ENCODE data around the gene GPSM3. TPM values are rescaled to one million over a fixed set of nuclear protein-coding genes. Genes with fewer than 3 reads are reported as not detected.

Gene GPSM3
- total and polyA plus RNA-seq, 2 of the 13 experiments (the other 11 are each of a cell fraction or from before 2014, with no cell fraction given) = 0.18 to 6.2 TPM

DNA sequence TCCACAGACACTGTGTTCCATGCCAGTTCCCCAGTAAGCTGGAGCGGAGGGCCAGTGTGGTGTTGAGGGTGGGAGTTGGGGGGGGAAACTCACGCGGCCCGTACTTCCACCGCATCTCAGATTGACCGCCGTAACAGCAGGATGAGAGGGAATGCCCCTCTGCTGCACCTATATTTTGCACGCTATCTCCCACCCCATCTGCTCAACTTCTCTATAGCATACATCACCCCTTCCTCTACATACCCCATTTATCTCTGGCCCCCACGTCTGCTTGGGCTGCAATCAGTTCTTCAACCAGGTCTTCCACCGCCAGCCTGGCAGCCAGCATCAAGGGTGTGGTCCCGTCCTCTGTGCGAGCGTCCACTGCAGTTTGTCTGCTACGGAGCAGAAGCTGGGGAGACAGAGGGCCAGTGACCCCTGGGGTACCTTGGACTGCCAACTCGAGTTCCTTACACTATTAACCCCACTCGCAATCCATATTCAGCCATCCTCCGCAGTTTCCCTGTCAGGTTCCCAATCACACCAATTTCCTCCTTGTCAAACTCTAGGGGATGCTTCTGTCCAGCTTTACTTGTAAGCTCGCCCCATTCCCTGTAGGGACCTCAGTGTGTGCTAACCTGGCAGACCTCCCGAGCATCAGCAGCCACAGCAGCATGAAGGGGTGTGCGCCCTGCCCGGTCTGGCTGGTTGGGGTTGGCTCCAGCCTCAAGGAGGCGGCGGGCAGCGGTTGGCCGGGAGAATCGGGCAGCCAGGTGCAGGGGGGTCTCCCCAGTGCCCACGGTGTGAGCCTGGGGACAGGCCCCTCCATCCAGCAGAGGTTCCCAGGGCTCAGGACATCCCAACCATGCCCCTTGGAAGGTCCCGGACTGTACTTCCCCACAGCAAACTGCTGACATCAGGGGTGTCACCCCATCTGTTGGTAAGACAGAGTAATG, 4.5 kb upstream of the GPSM3 start (continued):
- TF ChIP-seq, protein P1, sequence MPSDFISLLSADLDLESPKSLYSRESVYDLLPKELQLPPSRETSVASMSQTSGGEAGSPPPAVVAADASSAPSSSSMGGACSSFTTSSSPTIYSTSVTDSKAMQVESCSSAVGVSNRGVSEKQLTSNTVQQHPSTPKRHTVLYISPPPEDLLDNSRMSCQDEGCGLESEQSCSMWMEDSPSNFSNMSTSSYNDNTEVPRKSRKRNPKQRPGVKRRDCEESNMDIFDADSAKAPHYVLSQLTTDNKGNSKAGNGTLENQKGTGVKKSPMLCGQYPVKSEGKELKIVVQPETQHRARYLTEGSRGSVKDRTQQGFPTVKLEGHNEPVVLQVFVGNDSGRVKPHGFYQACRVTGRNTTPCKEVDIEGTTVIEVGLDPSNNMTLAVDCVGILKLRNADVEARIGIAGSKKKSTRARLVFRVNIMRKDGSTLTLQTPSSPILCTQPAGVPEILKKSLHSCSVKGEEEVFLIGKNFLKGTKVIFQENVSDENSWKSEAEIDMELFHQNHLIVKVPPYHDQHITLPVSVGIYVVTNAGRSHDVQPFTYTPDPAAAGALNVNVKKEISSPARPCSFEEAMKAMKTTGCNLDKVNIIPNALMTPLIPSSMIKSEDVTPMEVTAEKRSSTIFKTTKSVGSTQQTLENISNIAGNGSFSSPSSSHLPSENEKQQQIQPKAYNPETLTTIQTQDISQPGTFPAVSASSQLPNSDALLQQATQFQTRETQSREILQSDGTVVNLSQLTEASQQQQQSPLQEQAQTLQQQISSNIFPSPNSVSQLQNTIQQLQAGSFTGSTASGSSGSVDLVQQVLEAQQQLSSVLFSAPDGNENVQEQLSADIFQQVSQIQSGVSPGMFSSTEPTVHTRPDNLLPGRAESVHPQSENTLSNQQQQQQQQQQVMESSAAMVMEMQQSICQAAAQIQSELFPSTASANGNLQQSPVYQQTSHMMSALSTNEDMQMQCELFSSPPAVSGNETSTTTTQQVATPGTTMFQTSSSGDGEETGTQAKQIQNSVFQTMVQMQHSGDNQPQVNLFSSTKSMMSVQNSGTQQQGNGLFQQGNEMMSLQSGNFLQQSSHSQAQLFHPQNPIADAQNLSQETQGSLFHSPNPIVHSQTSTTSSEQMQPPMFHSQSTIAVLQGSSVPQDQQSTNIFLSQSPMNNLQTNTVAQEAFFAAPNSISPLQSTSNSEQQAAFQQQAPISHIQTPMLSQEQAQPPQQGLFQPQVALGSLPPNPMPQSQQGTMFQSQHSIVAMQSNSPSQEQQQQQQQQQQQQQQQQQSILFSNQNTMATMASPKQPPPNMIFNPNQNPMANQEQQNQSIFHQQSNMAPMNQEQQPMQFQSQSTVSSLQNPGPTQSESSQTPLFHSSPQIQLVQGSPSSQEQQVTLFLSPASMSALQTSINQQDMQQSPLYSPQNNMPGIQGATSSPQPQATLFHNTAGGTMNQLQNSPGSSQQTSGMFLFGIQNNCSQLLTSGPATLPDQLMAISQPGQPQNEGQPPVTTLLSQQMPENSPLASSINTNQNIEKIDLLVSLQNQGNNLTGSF (CRISPR knock-in tag; IDR thresholded peaks at IDR 0.05) = no peak
- TF ChIP-seq ZNF746 (CRISPR knock-in tag; IDR thresholded peaks at IDR 0.05) = 0 out of 2 replicates have a peak, but pooled peaks have one; percentile 3
- no peak for TF ChIP-seq NBN (conservative IDR thresholded peaks at IDR 0.05)
- no peak for TF ChIP-seq TCF12 (IDR thresholded peaks at IDR 0.05)
- TF ChIP-seq TCF12 (CRISPR knock-in tag; IDR thresholded peaks at IDR 0.05) = no peak
- no peak for TF ChIP-seq SOX13 (IDR thresholded peaks at IDR 0.05)
- no peak for TF ChIP-seq SOX13 (CRISPR knock-in tag; conservative IDR thresholded peaks at IDR 0.05 in 1 of 2, IDR thresholded peaks at IDR 0.05 in 1 of 2)
- no peak for TF ChIP-seq HOXA9 (CRISPR knock-in tag; IDR thresholded peaks at IDR 0.05; ENCODE audit: borderline replicate concordance)
- TF ChIP-seq PPARG (CRISPR knock-in tag; conservative IDR thresholded peaks at IDR 0.05) = no peak
- TF ChIP-seq ZFP82 (CRISPR knock-in tag; IDR thresholded peaks at IDR 0.05; ENCODE audit: borderline replicate concordance) = no peak
- TF ChIP-seq GABPA (IDR thresholded peaks at IDR 0.05; ENCODE audit: low read depth, low read length) = no peak
- TF ChIP-seq GABPA (CRISPR knock-in tag; IDR thresholded peaks at IDR 0.05; ENCODE audit: low read depth) = no peak
- TF ChIP-seq ZNF17 (CRISPR knock-in tag; IDR thresholded peaks at IDR 0.05) = no peak
- TF ChIP-seq, protein P2, sequence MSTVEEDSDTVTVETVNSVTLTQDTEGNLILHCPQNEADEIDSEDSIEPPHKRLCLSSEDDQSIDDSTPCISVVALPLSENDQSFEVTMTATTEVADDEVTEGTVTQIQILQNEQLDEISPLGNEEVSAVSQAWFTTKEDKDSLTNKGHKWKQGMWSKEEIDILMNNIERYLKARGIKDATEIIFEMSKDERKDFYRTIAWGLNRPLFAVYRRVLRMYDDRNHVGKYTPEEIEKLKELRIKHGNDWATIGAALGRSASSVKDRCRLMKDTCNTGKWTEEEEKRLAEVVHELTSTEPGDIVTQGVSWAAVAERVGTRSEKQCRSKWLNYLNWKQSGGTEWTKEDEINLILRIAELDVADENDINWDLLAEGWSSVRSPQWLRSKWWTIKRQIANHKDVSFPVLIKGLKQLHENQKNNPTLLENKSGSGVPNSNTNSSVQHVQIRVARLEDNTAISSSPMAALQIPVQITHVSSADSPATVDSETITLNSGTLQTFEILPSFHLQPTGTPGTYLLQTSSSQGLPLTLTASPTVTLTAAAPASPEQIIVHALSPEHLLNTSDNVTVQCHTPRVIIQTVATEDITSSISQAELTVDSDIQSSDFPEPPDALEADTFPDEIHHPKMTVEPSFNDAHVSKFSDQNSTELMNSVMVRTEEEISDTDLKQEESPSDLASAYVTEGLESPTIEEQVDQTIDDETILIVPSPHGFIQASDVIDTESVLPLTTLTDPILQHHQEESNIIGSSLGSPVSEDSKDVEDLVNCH (CRISPR knock-in tag; IDR thresholded peaks at IDR 0.05) = no peak
- TF ChIP-seq, protein P3, sequence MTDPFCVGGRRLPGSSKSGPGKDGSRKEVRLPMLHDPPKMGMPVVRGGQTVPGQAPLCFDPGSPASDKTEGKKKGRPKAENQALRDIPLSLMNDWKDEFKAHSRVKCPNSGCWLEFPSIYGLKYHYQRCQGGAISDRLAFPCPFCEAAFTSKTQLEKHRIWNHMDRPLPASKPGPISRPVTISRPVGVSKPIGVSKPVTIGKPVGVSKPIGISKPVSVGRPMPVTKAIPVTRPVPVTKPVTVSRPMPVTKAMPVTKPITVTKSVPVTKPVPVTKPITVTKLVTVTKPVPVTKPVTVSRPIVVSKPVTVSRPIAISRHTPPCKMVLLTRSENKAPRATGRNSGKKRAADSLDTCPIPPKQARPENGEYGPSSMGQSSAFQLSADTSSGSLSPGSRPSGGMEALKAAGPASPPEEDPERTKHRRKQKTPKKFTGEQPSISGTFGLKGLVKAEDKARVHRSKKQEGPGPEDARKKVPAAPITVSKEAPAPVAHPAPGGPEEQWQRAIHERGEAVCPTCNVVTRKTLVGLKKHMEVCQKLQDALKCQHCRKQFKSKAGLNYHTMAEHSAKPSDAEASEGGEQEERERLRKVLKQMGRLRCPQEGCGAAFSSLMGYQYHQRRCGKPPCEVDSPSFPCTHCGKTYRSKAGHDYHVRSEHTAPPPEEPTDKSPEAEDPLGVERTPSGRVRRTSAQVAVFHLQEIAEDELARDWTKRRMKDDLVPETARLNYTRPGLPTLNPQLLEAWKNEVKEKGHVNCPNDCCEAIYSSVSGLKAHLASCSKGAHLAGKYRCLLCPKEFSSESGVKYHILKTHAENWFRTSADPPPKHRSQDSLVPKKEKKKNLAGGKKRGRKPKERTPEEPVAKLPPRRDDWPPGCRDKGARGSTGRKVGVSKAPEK (CRISPR knock-in tag; IDR thresholded peaks at IDR 0.05; ENCODE audit: borderline replicate concordance) = no peak
- no peak for TF ChIP-seq ZNF792 (CRISPR knock-in tag; IDR thresholded peaks at IDR 0.05)
- no peak for TF ChIP-seq KDM1A (CRISPR knock-in tag; IDR thresholded peaks at IDR 0.05)
- no peak for TF ChIP-seq ZNF207 (IDR thresholded peaks at IDR 0.05; ENCODE audit: borderline replicate concordance)
- no peak for TF ChIP-seq TRIM24 (CRISPR knock-in tag; IDR thresholded peaks at IDR 0.05)
- TF ChIP-seq, protein P4, sequence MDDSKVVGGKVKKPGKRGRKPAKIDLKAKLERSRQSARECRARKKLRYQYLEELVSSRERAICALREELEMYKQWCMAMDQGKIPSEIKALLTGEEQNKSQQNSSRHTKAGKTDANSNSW (CRISPR knock-in tag; IDR thresholded peaks at IDR 0.05; ENCODE audit: borderline replicate concordance) = no peak
